ENCODE results near the gene DDC.

Gene DDC

GRCh38 chr7:50481867-50482266, 83.3 kb downstream of the DDC start:
- H3K4me1 Mint-ChIP-seq = no peaks in the 10 kb centered on the region
- H3K4me3 Mint-ChIP-seq = no peak overlapping the region
- no peaks in the 10 kb centered on the region for H3K36me3 Mint-ChIP-seq (ENCODE audit: low read depth)
- H3K27me3 Mint-ChIP-seq (ENCODE audit: low read depth, poor library complexity) = no peaks in the 10 kb centered on the region
- H3K9me3 Mint-ChIP-seq = no peaks in the 10 kb centered on the region
- H3K27ac Mint-ChIP-seq = no peak overlapping the region
- TF ChIP-seq CTCF (IDR thresholded peaks at IDR 0.05) = no peak
- no peak for DNase-seq

DNA sequence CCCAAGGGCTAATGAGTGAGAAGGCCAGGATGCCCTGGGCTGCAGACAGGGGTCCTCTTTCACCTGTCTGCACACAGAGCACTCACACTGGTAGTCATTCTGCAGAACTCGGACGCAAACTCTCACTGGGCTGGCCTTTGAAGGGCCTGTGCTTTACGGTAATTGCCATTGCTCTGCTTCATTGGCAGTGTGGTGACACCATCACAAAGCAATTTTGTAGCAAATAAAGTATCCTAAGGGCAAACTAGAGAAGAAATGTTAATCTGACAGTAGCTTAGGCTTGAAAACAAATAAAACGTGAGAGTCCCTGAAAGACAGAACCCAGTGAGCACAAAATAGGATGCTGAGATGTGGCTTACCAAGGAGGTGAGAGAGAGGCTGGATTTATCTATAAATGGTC, 84.4 kb downstream of the DDC start:
- Mint-ChIP-seq H3K27me3 (ENCODE audit: low read depth, poor library complexity) (no peaks in the 10 kb centered on the region), H3K27ac (no peak overlapping the region), H3K9me3 (no peaks in the 10 kb centered on the region), H3K4me3 (no peak overlapping the region), H3K4me1 (no peaks in the 10 kb centered on the region), H3K36me3 (ENCODE audit: low read depth) (no peaks in the 10 kb centered on the region)
- TF ChIP-seq CTCF (IDR thresholded peaks at IDR 0.05) = no peak
- DNase-seq = no peak

- DNase-seq = no peak
- Mint-ChIP-seq H3K27me3 (ENCODE audit: low read depth, poor library complexity) (no peaks in the 10 kb centered on the region), H3K27ac (no peak overlapping the region)
These were observed 85.3 kb downstream of the DDC start for GRCh38 chr7:50479743-50480517.

DNA sequence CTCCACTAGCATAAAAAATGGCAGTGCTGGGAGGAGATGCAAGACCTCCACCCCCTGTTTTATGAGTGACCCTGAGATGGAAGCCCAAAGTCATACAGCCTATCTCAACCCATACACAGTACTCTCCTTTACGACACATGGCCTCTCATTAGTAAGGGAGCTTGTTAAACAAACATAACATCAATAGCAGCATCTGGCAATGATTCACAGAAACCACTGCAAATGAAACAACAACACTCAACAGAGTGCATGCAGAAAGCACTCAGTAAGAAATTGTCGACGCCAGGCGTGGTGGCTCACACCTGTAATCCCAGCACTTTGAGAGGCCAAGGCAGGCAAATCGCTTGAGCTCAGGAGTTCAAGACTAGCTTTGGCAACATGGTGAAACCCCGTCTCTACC, 87.6 kb downstream of the DDC start:
- no peaks in the 10 kb centered on the region for H3K4me1 Mint-ChIP-seq
- no peak overlapping the region for H3K27ac Mint-ChIP-seq
- no peak for TF ChIP-seq CTCF (IDR thresholded peaks at IDR 0.05)
- H3K4me3 Mint-ChIP-seq = no peak overlapping the region
- no peaks in the 10 kb centered on the region for H3K36me3 Mint-ChIP-seq (ENCODE audit: low read depth)
- H3K9me3 Mint-ChIP-seq = no peaks in the 10 kb centered on the region
- peaks cover 3% of the 10 kb centered on the region for H3K27me3 Mint-ChIP-seq (ENCODE audit: low read depth, poor library complexity)
- no peak for DNase-seq

More at GRCh38 chr7:50479743-50480517, 85.3 kb downstream of the DDC start:
- no peaks in the 10 kb centered on the region for H3K9me3 Mint-ChIP-seq
- no peak overlapping the region for H3K4me3 Mint-ChIP-seq
- no peak for TF ChIP-seq CTCF (IDR thresholded peaks at IDR 0.05)
- H3K36me3 Mint-ChIP-seq (ENCODE audit: low read depth) = no peaks in the 10 kb centered on the region
- H3K4me1 Mint-ChIP-seq = no peaks in the 10 kb centered on the region

DNA sequence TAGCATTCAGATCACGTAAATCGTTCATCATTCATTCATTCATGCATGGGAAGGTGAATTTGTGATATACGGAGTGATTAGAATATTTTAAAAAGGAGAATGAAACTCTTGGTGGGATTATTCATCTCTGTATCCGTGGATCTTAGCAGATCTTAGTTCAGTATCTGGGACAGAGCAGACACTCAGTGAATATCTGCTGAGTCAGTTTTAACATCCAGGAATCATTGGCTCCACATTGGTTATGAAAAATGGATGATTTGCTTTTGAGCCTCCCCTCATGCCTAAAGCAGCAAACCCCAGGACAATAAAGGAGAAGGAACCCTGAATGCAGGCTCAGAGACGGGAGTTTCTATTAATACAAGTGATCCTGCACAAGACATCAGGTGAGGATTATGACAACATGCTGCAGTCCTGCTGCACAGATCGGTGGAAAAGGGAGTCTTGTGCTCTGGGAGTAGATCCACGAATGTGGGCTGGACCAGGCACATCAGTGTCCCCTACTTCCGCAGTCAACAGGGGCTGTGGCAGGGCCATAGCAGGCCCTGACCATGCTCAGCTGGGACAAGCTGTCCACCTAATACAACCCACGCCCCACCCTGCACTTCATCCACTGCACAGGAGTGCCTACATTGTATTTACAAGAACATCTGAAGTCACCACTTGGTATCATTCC, 88.1 kb downstream of the DDC start:
- DNase-seq = no peak
- Mint-ChIP-seq H3K27me3 (ENCODE audit: low read depth, poor library complexity) (peaks cover 3% of the 10 kb centered on the region), H3K4me3 (no peak overlapping the region), H3K4me1 (no peaks in the 10 kb centered on the region), H3K9me3 (no peaks in the 10 kb centered on the region), H3K36me3 (ENCODE audit: low read depth) (no peaks in the 10 kb centered on the region), H3K27ac (no peak overlapping the region)
- no peak for TF ChIP-seq CTCF (IDR thresholded peaks at IDR 0.05)

- no peak for TF ChIP-seq CTCF (IDR thresholded peaks at IDR 0.05)
- Mint-ChIP-seq H3K4me1 (no peaks in the 10 kb centered on the region), H3K27me3 (ENCODE audit: low read depth, poor library complexity) (peaks cover 8% of the 10 kb centered on the region), H3K36me3 (ENCODE audit: low read depth) (no peaks in the 10 kb centered on the region), H3K27ac (no peak overlapping the region), H3K9me3 (no peaks in the 10 kb centered on the region), H3K4me3 (no peak overlapping the region)
- no peak for DNase-seq
These were observed 89.9 kb downstream of the DDC start for GRCh38 chr7:50475340-50475739.

All from nephron progenitor cell (in vitro differentiated cells).